Hepatocyte (in vitro differentiated cells): ENCODE measurements around the gene OTOL1. TPM values are rescaled to one million over a fixed set of nuclear protein-coding genes. Genes with fewer than 3 reads are reported as not detected.
A peak's percentile ranks its signal among the peaks of the same experiment; 100 is the strongest.
"Not testable (repeated sequence)": the region's sequence is repeated elsewhere in the genome, so short reads cannot be mapped to it uniquely, and the experiment has no call there.

Source experiments
- DNase-seq: peaks from one replicate; pipeline ENCODE4 v3.0.0-alpha.2; 2016; ENCODE audit warnings: low spot score
- H2AFZ ChIP-seq: fragments of 200-600 bp; sonication (generic); 2 replicates; pipeline ENCODE4 v1.6.0; 2016; ENCODE audit warnings: antibody characterized with exemption, mild to moderate bottlenecking
- H3K27ac ChIP-seq: fragments of 200-600 bp; sonication (generic); 2 replicates; pipeline ENCODE4 v1.5.1; 2016; ENCODE audit warnings: mild to moderate bottlenecking
- H3K27me3 ChIP-seq: fragments of 200-600 bp; sonication (generic); 2 replicates; pipeline ENCODE4 v1.6.1; 2016
- H3K36me3 ChIP-seq: fragments of 200-600 bp; sonication (generic); replicated peaks from 2 replicates; pipeline ENCODE4 v1.5.1; 2016; ENCODE audit warnings: low read depth; ENCODE audit not compliant: insufficient read depth
- H3K4me1 ChIP-seq: fragments of 200-600 bp; sonication (generic); 2 replicates; pipeline ENCODE4 v1.5.1; 2016; ENCODE audit warnings: mild to moderate bottlenecking, moderate library complexity; ENCODE audit not compliant: insufficient read depth
- H3K4me2 ChIP-seq: fragments of 200-600 bp; sonication (generic); 2 replicates; pipeline ENCODE4 v1.6.0; 2016
- H3K4me3 ChIP-seq: fragments of 200-600 bp; sonication (generic); 2 replicates; pipeline ENCODE4 v1.5.1; 2016; ENCODE audit warnings: mild to moderate bottlenecking
- H3K79me2 ChIP-seq: fragments of 200-600 bp; sonication (generic); 2 replicates; pipeline ENCODE4 v1.6.0; 2017; ENCODE audit warnings: mild to moderate bottlenecking
- H3K9me2 ChIP-seq: fragments of 200-600 bp; sonication (generic); replicated peaks from 2 replicates; pipeline ENCODE4 v1.6.0; 2017; ENCODE audit warnings: mild to moderate bottlenecking; ENCODE audit not compliant: insufficient read depth
- H3K9me3 ChIP-seq: fragments of 200-600 bp; sonication (generic); 2 replicates; pipeline ENCODE4 v1.5.1; 2016; ENCODE audit warnings: low read depth, mild to moderate bottlenecking
- H4K20me1 ChIP-seq: fragments of 200-600 bp; sonication (generic); 2 replicates; pipeline ENCODE4 v1.6.0; 2016; ENCODE audit warnings: mild to moderate bottlenecking; ENCODE audit not compliant: insufficient read depth, poor library complexity, severe bottlenecking
- EZH2 ChIP-seq: fragments of 200-600 bp; sonication (generic); IDR thresholded peaks from 2 replicates; pipeline ENCODE4 v1.6.1; 2016; ENCODE audit warnings: antibody characterized with exemption, mild to moderate bottlenecking, borderline replicate concordance
- EZH2phosphoT487 ChIP-seq: fragments of 200-600 bp; sonication (generic); IDR thresholded peaks from one replicate; pipeline ENCODE4 v1.6.1; 2018; ENCODE audit warnings: antibody characterized with exemption, mild to moderate bottlenecking, low read depth, moderate library complexity; ENCODE audit not compliant: unreplicated experiment, severe bottlenecking
- WGBS: methylation state at CpG from one replicate; pipeline ENCODE4 v1.1.6; 2016; ENCODE audit warnings: low lambda C conversion rate; ENCODE audit errors: missing lambda C conversion rate; 5-methylcytosine and 5-hydroxymethylcytosine counted together
- polyA plus RNA-seq: library from polyadenylated mRNA; unstranded; fragments of >200 nt; fragmentation: Nextera tagmentation; extraction: Ambion mirVana; gene quantifications from 2 replicates; pipeline ENCODE4 v1.2.1, GENCODE V29; 2016
- total RNA-seq: library from RNA; depleted of rRNA; stranded (reverse); fragments of >200 nt; gene quantifications from 2 replicates; pipeline ENCODE4 v1.2.3, GENCODE V29; 2014
- TF ChIP-seq, protein P1 (sequence below): fragments of 200-600 bp; sonication (generic); IDR thresholded peaks from 2 replicates; pipeline ENCODE4 v1.5.1; 2016; ENCODE audit warnings: antibody characterized with exemption, mild to moderate bottlenecking; ENCODE audit not compliant: poor library complexity

OTOL1 gene
- total and polyA plus RNA-seq, 2 experiments from 2014 or later: not detected

DNA sequence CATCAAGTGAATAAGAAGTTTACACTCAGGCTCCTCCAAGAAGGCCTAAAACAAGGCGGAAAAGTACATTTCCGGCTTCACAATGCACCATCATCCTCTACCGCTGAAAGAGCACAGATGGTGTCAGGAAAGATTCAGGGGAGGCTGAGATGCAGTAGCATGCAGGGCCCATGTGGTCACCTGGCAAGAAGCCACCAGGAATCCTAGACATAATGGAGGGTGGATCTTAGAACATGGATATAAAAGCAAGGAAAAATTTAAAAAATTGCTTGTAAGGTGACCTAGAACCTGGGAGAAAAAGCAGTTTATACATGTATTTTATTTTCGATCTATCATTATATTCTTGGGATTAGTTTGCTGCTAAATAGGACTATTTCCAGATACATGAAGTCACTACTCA is 21.9 kb upstream of the OTOL1 start:
- Histone ChIP-seq H2AFZ (no peak overlapping the region), H3K27ac (no peak overlapping the region), H3K36me3 (no peaks in the 10 kb centered on the region), H3K4me2 (no peak overlapping the region), H3K9me2 (no peaks in the 10 kb centered on the region), H3K9me3 (no peaks in the 10 kb centered on the region), H3K79me2 (no peaks in the 10 kb centered on the region), H4K20me1 (no peaks in the 10 kb centered on the region), H3K4me1 (no peaks in the 10 kb centered on the region), H3K27me3 (no peaks in the 10 kb centered on the region), H3K4me3 (no peak overlapping the region)
- TF ChIP-seq, protein P1, sequence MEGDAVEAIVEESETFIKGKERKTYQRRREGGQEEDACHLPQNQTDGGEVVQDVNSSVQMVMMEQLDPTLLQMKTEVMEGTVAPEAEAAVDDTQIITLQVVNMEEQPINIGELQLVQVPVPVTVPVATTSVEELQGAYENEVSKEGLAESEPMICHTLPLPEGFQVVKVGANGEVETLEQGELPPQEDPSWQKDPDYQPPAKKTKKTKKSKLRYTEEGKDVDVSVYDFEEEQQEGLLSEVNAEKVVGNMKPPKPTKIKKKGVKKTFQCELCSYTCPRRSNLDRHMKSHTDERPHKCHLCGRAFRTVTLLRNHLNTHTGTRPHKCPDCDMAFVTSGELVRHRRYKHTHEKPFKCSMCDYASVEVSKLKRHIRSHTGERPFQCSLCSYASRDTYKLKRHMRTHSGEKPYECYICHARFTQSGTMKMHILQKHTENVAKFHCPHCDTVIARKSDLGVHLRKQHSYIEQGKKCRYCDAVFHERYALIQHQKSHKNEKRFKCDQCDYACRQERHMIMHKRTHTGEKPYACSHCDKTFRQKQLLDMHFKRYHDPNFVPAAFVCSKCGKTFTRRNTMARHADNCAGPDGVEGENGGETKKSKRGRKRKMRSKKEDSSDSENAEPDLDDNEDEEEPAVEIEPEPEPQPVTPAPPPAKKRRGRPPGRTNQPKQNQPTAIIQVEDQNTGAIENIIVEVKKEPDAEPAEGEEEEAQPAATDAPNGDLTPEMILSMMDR: no peak
- TF ChIP-seq EZH2phosphoT487: no peak
- no peak for TF ChIP-seq EZH2
- WGBS: 97% methylated on average over 4 of the region's 4 CpGs
- DNase-seq: no peak

GRCh38 chr3:161475206-161475605 is 21.4 kb upstream of the OTOL1 start:
- Histone ChIP-seq H3K9me3 (no peaks in the 10 kb centered on the region), H3K27me3 (no peaks in the 10 kb centered on the region), H4K20me1 (no peaks in the 10 kb centered on the region), H3K4me1 (no peaks in the 10 kb centered on the region), H3K36me3 (no peaks in the 10 kb centered on the region), H2AFZ (no peak overlapping the region), H3K9me2 (no peaks in the 10 kb centered on the region), H3K27ac (no peak overlapping the region), H3K4me2 (no peak overlapping the region), H3K79me2 (no peaks in the 10 kb centered on the region), H3K4me3 (no peak overlapping the region)
- no peak for DNase-seq
- TF ChIP-seq, protein P1: no peak
- TF ChIP-seq EZH2phosphoT487 (no peak), EZH2 (no peak)

DNA sequence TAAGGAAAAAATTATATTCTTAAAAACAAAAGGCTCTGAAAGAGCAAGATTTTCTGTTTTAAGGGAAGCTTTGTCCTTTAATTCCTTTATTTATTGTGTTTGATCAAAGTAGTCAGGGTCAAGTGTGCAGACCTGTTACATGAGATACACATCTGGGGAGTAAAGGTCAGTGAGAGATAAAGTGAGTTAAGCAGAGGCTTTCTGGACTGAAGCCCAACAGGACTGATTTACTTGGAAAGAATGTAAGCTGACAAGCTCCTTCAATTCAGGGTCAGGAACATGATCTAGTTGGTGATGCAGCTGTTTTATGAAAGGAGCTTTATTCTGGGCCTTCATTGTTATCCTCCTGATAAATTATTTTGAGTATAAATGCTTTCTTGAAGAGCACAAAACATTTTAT is 20.7 kb upstream of the OTOL1 start:
- Histone ChIP-seq H3K4me2 (no peak overlapping the region), H3K4me3 (no peak overlapping the region), H3K79me2 (no peaks in the 10 kb centered on the region), H3K9me2 (no peaks in the 10 kb centered on the region), H3K9me3 (no peaks in the 10 kb centered on the region), H3K36me3 (no peaks in the 10 kb centered on the region), H3K4me1 (no peaks in the 10 kb centered on the region), H3K27ac (no peak overlapping the region), H2AFZ (no peak overlapping the region), H3K27me3 (no peaks in the 10 kb centered on the region), H4K20me1 (no peaks in the 10 kb centered on the region)
- DNase-seq: peak; percentile 26
- TF ChIP-seq EZH2phosphoT487: no peak
- TF ChIP-seq, protein P1: no peak
- TF ChIP-seq EZH2: no peak

DNA sequence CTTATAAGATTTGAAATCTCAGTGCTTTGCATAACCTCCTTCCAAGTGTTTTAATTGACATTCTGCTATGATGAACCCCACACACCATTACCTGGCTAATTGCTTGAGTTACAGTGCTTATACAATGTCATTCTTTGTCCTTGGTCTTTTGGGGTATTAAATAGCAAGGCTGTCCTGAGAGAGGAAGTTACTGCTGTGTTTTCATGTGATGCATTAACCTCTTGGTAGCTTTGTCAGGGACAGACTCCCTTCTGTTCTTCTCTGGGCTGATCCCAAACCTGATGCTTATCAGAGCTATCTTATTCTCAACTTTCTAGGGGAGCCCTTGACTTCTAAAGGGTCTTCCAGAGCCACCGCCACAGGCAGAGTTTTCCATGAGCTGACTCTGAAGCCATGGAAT is 12.4 kb upstream of the OTOL1 start:
- Histone ChIP-seq H3K4me2 (no peak overlapping the region), H3K4me1 (no peaks in the 10 kb centered on the region), H3K27me3 (no peaks in the 10 kb centered on the region), H3K9me3 (no peaks in the 10 kb centered on the region), H2AFZ (no peak overlapping the region), H4K20me1 (no peaks in the 10 kb centered on the region), H3K79me2 (no peaks in the 10 kb centered on the region), H3K9me2 (no peaks in the 10 kb centered on the region), H3K36me3 (no peaks in the 10 kb centered on the region), H3K27ac (no peak overlapping the region), H3K4me3 (no peak overlapping the region)
- no peak for DNase-seq
- TF ChIP-seq EZH2phosphoT487 (no peak), EZH2 (no peak)
- TF ChIP-seq, protein P1: no peak
- 88% methylated on average over 1 of the region's 1 CpG for WGBS

- not testable (repeated sequence) for H3K4me2 ChIP-seq, H3K4me3 ChIP-seq, H2AFZ ChIP-seq, H4K20me1 ChIP-seq, H3K27ac ChIP-seq, H3K79me2 ChIP-seq, H3K27me3 ChIP-seq, H3K9me2 ChIP-seq, H3K9me3 ChIP-seq, H3K36me3 ChIP-seq, DNase-seq, H3K4me1 ChIP-seq
- WGBS: 0% methylated on average over 1 of the region's 1 CpG
These were observed 8.3 kb upstream of the OTOL1 start for GRCh38 chr3:161488284-161488683.
